H1 (cell line): Measurements from ENCODE around the gene FAM114A2. TPM values are rescaled to one million over a fixed set of nuclear protein-coding genes. Genes with fewer than 3 reads are reported as not detected.

Source experiments
- CTCF ChIA-PET: fragments of 300-600 bp; sonication (Branson Sonifier 250); formaldehyde crosslinking; loops from one replicate; lab custom pipeline; 2021; ENCODE audit not compliant: partially characterized antibody; lab: Charles Lee
- POLR2A ChIA-PET: fragments of 300-600 bp; sonication (Branson Sonifier 250); formaldehyde crosslinking; loops from one replicate; lab custom pipeline; 2021; ENCODE audit warnings: inconsistent platforms; ENCODE audit not compliant: partially characterized antibody; lab: Charles Lee
- DNase-seq, 2 experiments: peaks; one replicate each; pipeline versions ENCODE4 v3.0.0 to v3.0.0-alpha.2; 2010 to 2022; ENCODE audit warnings: low spot score in 2 of 2, low read depth in 1 of 2, mixed read lengths in 1 of 2
- FAIRE-seq: peaks from 2 replicates; lab custom pipeline; 2011; peaks lifted over from hg19 to GRCh38; lab: Jason Lieb, UNC
- H2AFZ ChIP-seq: 2 replicates; pipeline ENCODE4 v1.8.1; 2012; ENCODE audit warnings: low read length, inconsistent platforms
- H2AK5ac ChIP-seq: 2 replicates; pipeline ENCODE4 v1.6.1; 2013; ENCODE audit warnings: low read depth, low read length
- H2BK120ac ChIP-seq: replicated peaks from 2 replicates; pipeline ENCODE3; 2013; ENCODE audit warnings: low read depth, low read length, inconsistent platforms
- H2BK12ac ChIP-seq: 2 replicates; pipeline ENCODE4 v1.6.1; 2013; ENCODE audit warnings: low read depth, low read length
- H2BK15ac ChIP-seq: 2 replicates; pipeline ENCODE4 v1.6.1; 2013; ENCODE audit warnings: low read length
- H2BK20ac ChIP-seq: 2 replicates; pipeline ENCODE4 v1.6.1; 2013; ENCODE audit warnings: low read length
- H2BK5ac ChIP-seq: 2 replicates; pipeline ENCODE4 v1.6.1; 2013; ENCODE audit warnings: low read depth, low read length
- H3K14ac ChIP-seq: 2 replicates; pipeline ENCODE4 v1.6.1; 2013; ENCODE audit warnings: inconsistent platforms; ENCODE audit not compliant: insufficient read length
- H3K18ac ChIP-seq: 2 replicates; pipeline ENCODE4 v1.6.1; 2013; ENCODE audit warnings: low read length; ENCODE audit errors: extremely low read depth
- H3K23ac ChIP-seq: 2 replicates; pipeline ENCODE4 v1.6.1; 2013; ENCODE audit warnings: inconsistent platforms; ENCODE audit not compliant: insufficient read length
- H3K23me2 ChIP-seq: 2 replicates; pipeline ENCODE4 v1.6.1; 2013; ENCODE audit warnings: low read depth, low read length
- H3K27ac ChIP-seq: 2 replicates; pipeline ENCODE4 v1.6.1; 2011; ENCODE audit warnings: low read depth, low read length, inconsistent platforms
- H3K27me3 ChIP-seq, 4 experiments: replicated peaks in 1 of 4; 1 replicate in 1 of 4; 2 replicates in 3 of 4; pipeline versions ENCODE4 v1.6.1 to v1.8.1; 2011 to 2013; ENCODE audit warnings: low read length in 3 of 4, mild to moderate bottlenecking in 3 of 4, inconsistent platforms in 2 of 4, mixed read lengths in 2 of 4, moderate library complexity in 1 of 4; ENCODE audit not compliant: control insufficient read depth in 3 of 4, insufficient read depth in 3 of 4; ENCODE audit errors: extremely low read depth in 1 of 4
- H3K36me3 ChIP-seq, 4 experiments: 2 replicates each; pipeline versions ENCODE4 v1.6.1 to v1.8.1; 2011 to 2013; ENCODE audit warnings: mild to moderate bottlenecking in 4 of 4, low read length in 3 of 4, moderate library complexity in 2 of 4, control low read depth in 1 of 4, inconsistent platforms in 1 of 4; ENCODE audit not compliant: insufficient read depth in 4 of 4, control insufficient read depth in 2 of 4
- H3K4ac ChIP-seq: replicated peaks from 2 replicates; pipeline ENCODE3; 2013; ENCODE audit warnings: low read length, low read depth, mixed read lengths, inconsistent platforms; ENCODE audit not compliant: insufficient read length
- H3K4me1 ChIP-seq, 4 experiments: replicated peaks in 1 of 4; 1 replicate in 1 of 4; 2 replicates in 3 of 4; pipeline versions ENCODE4 v1.6.1 to v1.8.1; 2011 to 2013; ENCODE audit warnings: low read length in 3 of 4, inconsistent platforms in 2 of 4, mixed read lengths in 1 of 4; ENCODE audit not compliant: insufficient read depth in 4 of 4, control insufficient read depth in 3 of 4
- H3K4me2 ChIP-seq, 2 experiments: 2 replicates each; pipeline versions ENCODE4 v1.6.1 to v1.8.1; 2011 to 2013; ENCODE audit warnings: low read depth in 2 of 2, low read length in 2 of 2, control low read depth in 1 of 2, inconsistent platforms in 1 of 2, mild to moderate bottlenecking in 1 of 2; ENCODE audit not compliant: insufficient read depth in 1 of 2
- H3K4me3 ChIP-seq, 4 experiments: fragments of 200-600, 300-600 bp in 1 of 4; sonication (generic), shearing (Covaris generic), sonication (Bioruptor Twin) in 1 of 4; 2 replicates each; pipeline versions ENCODE4 v1.5.1 to v1.8.1; 2011 to 2016; ENCODE audit warnings: low read length in 4 of 4, low read depth in 3 of 4, control low read depth in 2 of 4, inconsistent platforms in 2 of 4, mild to moderate bottlenecking in 2 of 4, mixed read lengths in 1 of 4, moderate library complexity in 1 of 4; ENCODE audit not compliant: insufficient read depth in 2 of 4; ENCODE audit errors: extremely low read depth in 1 of 4
- H3K56ac ChIP-seq: replicated peaks from 2 replicates; pipeline ENCODE3; 2013; ENCODE audit warnings: low read depth, mild to moderate bottlenecking, mixed read lengths, low read length, inconsistent platforms; ENCODE audit not compliant: insufficient read length
- H3K79me1 ChIP-seq: 2 replicates; pipeline ENCODE4 v1.6.1; 2013; ENCODE audit warnings: low read depth, low read length, control low read depth
- H3K79me2 ChIP-seq, 2 experiments: 2 replicates each; pipeline versions ENCODE4 v1.6.1 to v1.8.1; 2012 to 2013; ENCODE audit warnings: low read length in 2 of 2, mild to moderate bottlenecking in 2 of 2, inconsistent platforms in 1 of 2; ENCODE audit not compliant: insufficient read depth in 2 of 2, control insufficient read depth in 1 of 2
- H3K9ac ChIP-seq, 4 experiments: replicated peaks in 1 of 4; 1 replicate in 1 of 4; 2 replicates in 3 of 4; pipeline versions ENCODE4 v1.6.1 to v1.8.1; 2011 to 2013; ENCODE audit warnings: low read depth in 3 of 4, low read length in 3 of 4, control low read depth in 2 of 4, mild to moderate bottlenecking in 2 of 4, moderate library complexity in 2 of 4, inconsistent platforms in 1 of 4; ENCODE audit errors: extremely low read depth in 1 of 4
- H3K9me3 ChIP-seq, 2 experiments: 2 replicates each; pipeline versions ENCODE4 v1.6.1 to v1.8.1; 2012 to 2013; ENCODE audit warnings: mild to moderate bottlenecking in 2 of 2, moderate library complexity in 2 of 2, control low read depth in 1 of 2, inconsistent platforms in 1 of 2, low read depth in 1 of 2, low read length in 1 of 2, mixed read lengths in 1 of 2; ENCODE audit not compliant: insufficient read depth in 2 of 2
- H4K20me1 ChIP-seq, 2 experiments: replicated peaks in 1 of 2; 2 replicates each; pipeline versions ENCODE3 to v1.8.1; 2011 to 2013; ENCODE audit warnings: inconsistent platforms in 2 of 2, low read length in 2 of 2, mild to moderate bottlenecking in 1 of 2; ENCODE audit not compliant: insufficient read depth in 2 of 2, control insufficient read depth in 1 of 2
- H4K5ac ChIP-seq: 2 replicates; pipeline ENCODE4 v1.6.1; 2013; ENCODE audit warnings: low read length, low read depth, mixed read lengths, inconsistent platforms; ENCODE audit not compliant: insufficient read length
- H4K8ac ChIP-seq: 2 replicates; pipeline ENCODE4 v1.8.0; 2013; ENCODE audit warnings: mild to moderate bottlenecking, moderate library complexity, low read length, inconsistent platforms; ENCODE audit not compliant: insufficient read depth; ENCODE audit errors: extremely low read depth
- H4K91ac ChIP-seq: replicated peaks from 2 replicates; pipeline ENCODE3; 2013; ENCODE audit warnings: low read length, mixed read lengths, inconsistent platforms; ENCODE audit not compliant: insufficient read length
- CBX5 ChIP-seq: fragments of 300-800, 300-1000 bp; sonication (generic); IDR thresholded peaks from 2 replicates; pipeline ENCODE4 v1.7.1; 2016; ENCODE audit warnings: antibody characterized with exemption, low read length, low read depth
- CTBP2 ChIP-seq: IDR thresholded peaks from 2 replicates; pipeline ENCODE4 v1.7.0; 2011; ENCODE audit warnings: borderline replicate concordance, mild to moderate bottlenecking, moderate library complexity, mixed read lengths, low read length; ENCODE audit not compliant: insufficient read depth, insufficient read length
- GTF2F1 ChIP-seq: IDR thresholded peaks from 2 replicates; pipeline ENCODE4 v1.6.1; 2012; ENCODE audit warnings: low read depth, low read length, improper control_type of control experiment, borderline replicate concordance
- HDAC2 ChIP-seq, 2 experiments: fragments of 300-600 bp in 1 of 2; sonication (generic) in 1 of 2; IDR thresholded peaks; 2 replicates each; pipeline ENCODE4 v1.6.1; 2011 to 2012; ENCODE audit warnings: low read depth in 2 of 2, low read length in 2 of 2, mild to moderate bottlenecking in 2 of 2, moderate library complexity in 2 of 2, borderline replicate concordance in 1 of 2, inconsistent platforms in 1 of 2
- KDM5A ChIP-seq: fragments of 200-600 bp; IDR thresholded peaks from 2 replicates; pipeline ENCODE4 v1.7.1; 2012; ENCODE audit warnings: mild to moderate bottlenecking, low read length, inconsistent platforms, mixed read lengths
- NANOG ChIP-seq: IDR thresholded peaks from 2 replicates; pipeline ENCODE4 v1.6.1; 2011; ENCODE audit warnings: low read length, low read depth, mild to moderate bottlenecking, inconsistent platforms; ENCODE audit not compliant: insufficient read depth, poor library complexity, severe bottlenecking
- RFX5 ChIP-seq: IDR thresholded peaks from 2 replicates; pipeline ENCODE4 v1.6.1; 2011; ENCODE audit warnings: low read depth, low read length, improper control_type of control experiment, borderline replicate concordance
- SP2 ChIP-seq: IDR thresholded peaks from 2 replicates; pipeline ENCODE4 v1.6.1; 2012; ENCODE audit warnings: mild to moderate bottlenecking, low read length, inconsistent platforms
- SUZ12 ChIP-seq: fragments of 200-600 bp; sonication (generic); IDR thresholded peaks from 2 replicates; pipeline ENCODE4 v1.6.1; 2012; ENCODE audit warnings: mild to moderate bottlenecking, inconsistent platforms, low read length, moderate library complexity, mixed read lengths
- WGBS, 2 experiments: shearing (Covaris generic) in 1 of 2; methylation state at CpG; one replicate each; pipeline versions ENCODE4 v1.1.6 to v1.1.7; 2013 to 2015; ENCODE audit warnings: low lambda C conversion rate in 2 of 2, mixed read lengths in 2 of 2, inconsistent platforms in 1 of 2, low coverage in 1 of 2, missing lambda C conversion rate in 1 of 2; ENCODE audit not compliant: insufficient replicate concordance in 2 of 2, insufficient coverage in 1 of 2, insufficient read length in 1 of 2; ENCODE audit errors: extremely low coverage in 1 of 2, missing lambda C conversion rate in 1 of 2; 5-methylcytosine and 5-hydroxymethylcytosine counted together
- polyA plus RNA-seq, 7 experiments: library from polyadenylated mRNA; depleted of rRNA in 3 of 7; stranded (reverse) in 5 of 7; unstranded in 2 of 7; fragments of >200 nt in 5 of 7; fragments of 200-250 nt in 2 of 7; gene quantifications; 1 replicate in 5 of 7; 2 replicates in 1 of 7; 4 replicates in 1 of 7; pipeline versions ENCODE4 v1.2.1 to v1.2.3, GENCODE V29; 2011 to 2013; ENCODE audit warnings: missing spikeins in 2 of 7, mixed read lengths in 2 of 7
- total RNA-seq: library from RNA; stranded (reverse); fragmentation: NEBNext Ultra II Directional; extraction: Animal tissue kit (Norgen Biotek cat#: 25700); gene quantifications from 2 replicates; pipeline ENCODE4 v1.2.1, GENCODE V29; 2021

FAM114A2 gene
- total and polyA plus RNA-seq, 2 of the 8 experiments (the other 6 are each of a cell fraction or from before 2014, with no cell fraction given), result 3.8 to 9.2 TPM

DNA sequence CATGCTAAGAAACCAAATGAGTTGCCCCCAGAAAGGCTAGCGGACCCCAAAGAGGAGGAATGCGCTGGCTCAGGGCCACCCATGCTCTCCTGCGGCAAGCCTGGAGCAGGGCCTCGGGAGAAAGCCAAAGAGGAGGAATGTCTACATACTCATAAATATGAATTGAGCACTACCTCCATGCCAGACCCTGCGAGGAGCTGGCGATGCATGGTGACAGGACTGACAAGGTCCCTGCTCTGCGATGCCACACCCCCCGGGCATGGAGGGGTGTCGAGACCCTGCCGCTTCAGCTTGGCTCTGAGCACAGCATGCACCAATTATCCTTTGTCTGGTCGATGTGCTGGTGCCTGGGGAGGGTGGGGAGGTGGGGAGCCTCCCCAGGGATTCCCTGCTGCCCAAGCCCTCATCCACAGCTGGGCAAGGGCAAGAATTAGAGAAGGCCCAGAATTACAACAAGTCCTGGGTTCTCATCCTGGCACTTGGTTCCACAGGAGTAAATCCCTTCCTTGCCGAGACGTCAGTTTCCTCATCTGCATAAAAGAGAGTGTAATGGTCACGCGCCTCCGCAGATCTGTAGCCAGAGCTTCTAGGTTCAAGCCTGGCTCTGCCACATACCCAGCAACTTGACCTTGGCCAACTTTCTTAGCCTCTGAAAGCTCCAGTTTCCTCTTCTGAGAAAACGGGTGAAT lies 74.4 kb downstream of the FAM114A2 start:
- 73% methylated on average over 16 of the region's 17 CpGs; no CpG with 5 or more reads in 1 of the 2 experiments for WGBS, 2 experiments
- Histone ChIP-seq H4K20me1 (no peaks in the 10 kb centered on the region), H3K9me3 (no peaks in the 10 kb centered on the region), H2BK15ac (no peak overlapping the region), H3K9ac (no peak overlapping the region), H3K56ac (no peak overlapping the region), H3K23me2 (no peaks in the 10 kb centered on the region; the same call in 1 of the 2 replicates), H3K4ac (no peak overlapping the region), H2BK20ac (peak overlapping the region; percentile 52; the same call in 1 of the 2 replicates), H4K5ac (no peak overlapping the region), H3K4me3 (peak overlapping the region in 3 of 4 experiments; percentile 4 to 46 (median 8); a peak in 4 of 8 replicates), H3K14ac (no peak overlapping the region), H2AK5ac (no peak overlapping the region), H2AFZ (peak overlapping the region; percentile 88), H3K36me3 (no peaks in the 10 kb centered on the region), H3K18ac (peak overlapping the region; percentile 44), H2BK12ac (0 out of 2 replicates have a peak overlapping the region, but pooled peaks have one; percentile 75), H3K79me1 (no peaks in the 10 kb centered on the region), H4K91ac (peak overlapping the region; percentile 63), H3K4me1 (peaks cover 6 to 18% (median 8%) of the 10 kb centered on the region in 4 experiments), H3K27ac (no peak overlapping the region), H3K23ac (no peak overlapping the region), H2BK5ac (peak overlapping the region; percentile 19; the same call in 1 of the 2 replicates), H4K8ac (no peak overlapping the region; the same call in 1 of the 2 replicates), H2BK120ac (no peak overlapping the region), H3K4me2 (peak overlapping the region; percentile 1 to 49; a peak in 3 of 4 replicates), H3K27me3 (no peaks in the 10 kb centered on the region; a peak in 1 of 7 replicates), H3K79me2 (no peaks in the 10 kb centered on the region)
- no peak for FAIRE-seq
- DNase-seq, result peak in 1 of 2 experiments; percentile 54
- ChIA-PET POLR2A (interaction anchor here (0.7 to 1.1 kb wide), 2 partner anchors 13 to 140 kb away, joined by 3 to 4 read pairs; no protein-coding TSS in a partner anchor), CTCF (interaction anchor here (0.7 to 5.2 kb wide), 93 partner anchors 8 to 1449 kb away, joined by 3 to 78 read pairs (median 4); partner anchors contain the start of gene GRIA1)
- TF ChIP-seq HDAC2 (IDR thresholded peaks at IDR 0.05; ENCODE audit: borderline replicate concordance in 1 of 2, low read depth in 2 of 2, low read length in 2 of 2) (no peak), CTBP2 (no peak), SP2 (no peak), GTF2F1 (no peak), KDM5A (no peak), SUZ12 (no peak), CBX5 (no peak), NANOG (no peak), RFX5 (no peak)
